Measurements from ENCODE around the gene NEURL1B. TPM values are rescaled to one million over a fixed set of nuclear protein-coding genes. Genes with fewer than 3 reads are reported as not detected.
"Not testable (repeated sequence)": the region's sequence is repeated elsewhere in the genome, so short reads cannot be mapped to it uniquely, and the experiment has no call there.

The NEURL1B gene
- total RNA-seq, 2 donors from 2014 or later: 61.6 to 99.9 TPM

DNA sequence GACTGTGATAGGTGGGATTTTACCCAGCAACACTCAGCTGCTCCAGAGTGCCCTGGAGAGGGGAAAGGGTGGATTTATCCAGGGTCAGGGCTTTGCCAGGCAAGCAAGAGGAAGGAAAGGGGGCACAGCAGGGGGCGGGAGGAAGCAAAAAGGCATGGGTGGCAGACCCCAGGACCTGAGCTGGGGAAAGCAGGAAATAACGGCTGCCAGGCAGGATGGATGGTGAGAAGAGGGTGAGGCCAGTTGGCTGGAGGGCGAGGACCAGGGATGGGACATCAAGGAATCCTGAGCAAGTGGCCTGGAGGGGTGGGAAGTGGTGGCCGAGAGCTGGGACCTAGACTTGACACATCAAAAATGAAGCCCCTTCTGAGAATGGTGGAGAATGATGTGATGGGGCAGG is 65.7 kb downstream of the NEURL1B start:
- Histone ChIP-seq H3K4me3 (no peak overlapping the region), H3K9ac (ENCODE audit: low read depth in 2 of 2, low read length in 2 of 2) (no peak overlapping the region)
- intact Hi-C loops (cut with DNase I): no loop called here

DNA sequence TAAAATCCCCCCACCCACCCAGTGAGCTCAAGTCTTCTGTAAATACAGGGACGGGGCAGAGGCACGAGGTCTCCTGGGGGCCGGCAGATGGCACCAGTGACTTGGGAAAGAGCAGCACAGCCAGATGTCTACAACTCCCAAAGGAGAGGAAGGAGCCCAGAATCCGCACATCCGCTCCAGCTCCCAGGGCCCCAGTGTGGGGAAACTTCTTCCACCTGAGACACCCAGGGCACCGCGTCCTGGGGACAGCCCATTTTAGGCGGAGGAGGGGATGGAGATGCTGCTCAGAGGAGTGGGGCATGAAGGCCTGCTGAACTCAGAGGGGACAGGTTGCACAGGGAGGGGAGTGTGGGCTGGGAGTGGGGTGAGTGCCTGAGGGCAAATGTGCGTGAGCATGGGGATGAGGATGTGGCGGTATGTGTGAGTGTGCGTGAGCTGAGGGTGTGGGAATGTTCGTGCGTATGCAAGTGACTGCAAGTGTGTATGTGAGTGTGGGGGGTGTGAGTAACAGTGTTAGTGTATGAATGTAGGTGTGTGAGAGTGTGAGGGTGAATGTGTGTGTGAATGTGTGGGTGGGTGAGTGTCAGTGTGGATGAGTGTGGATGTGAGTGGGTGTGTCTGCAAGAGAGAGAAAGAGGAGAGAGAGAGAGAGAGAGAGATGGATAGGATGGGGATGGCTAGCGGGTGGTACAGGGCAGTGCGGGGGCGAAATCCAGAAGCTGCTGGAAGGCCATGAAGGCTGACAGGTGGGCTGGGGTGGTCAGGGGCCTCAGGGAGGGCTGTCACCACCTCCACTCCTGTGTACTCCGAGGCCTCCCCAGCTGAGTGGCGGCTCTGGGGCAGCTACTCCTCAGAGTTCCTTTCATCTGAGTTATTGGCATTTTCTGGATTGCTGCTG is 66.5 kb downstream of the NEURL1B start:
- intact Hi-C loops (cut with DNase I): no loop called here
- H3K4me1 ChIP-seq: no peaks in the 10 kb centered on the region
- no peak for DNase-seq
- no peaks in the 10 kb centered on the region for H3K36me3 ChIP-seq
- H3K9ac ChIP-seq (ENCODE audit: low read depth in 2 of 2, low read length in 2 of 2): no peak overlapping the region
- TF ChIP-seq, protein P1, sequence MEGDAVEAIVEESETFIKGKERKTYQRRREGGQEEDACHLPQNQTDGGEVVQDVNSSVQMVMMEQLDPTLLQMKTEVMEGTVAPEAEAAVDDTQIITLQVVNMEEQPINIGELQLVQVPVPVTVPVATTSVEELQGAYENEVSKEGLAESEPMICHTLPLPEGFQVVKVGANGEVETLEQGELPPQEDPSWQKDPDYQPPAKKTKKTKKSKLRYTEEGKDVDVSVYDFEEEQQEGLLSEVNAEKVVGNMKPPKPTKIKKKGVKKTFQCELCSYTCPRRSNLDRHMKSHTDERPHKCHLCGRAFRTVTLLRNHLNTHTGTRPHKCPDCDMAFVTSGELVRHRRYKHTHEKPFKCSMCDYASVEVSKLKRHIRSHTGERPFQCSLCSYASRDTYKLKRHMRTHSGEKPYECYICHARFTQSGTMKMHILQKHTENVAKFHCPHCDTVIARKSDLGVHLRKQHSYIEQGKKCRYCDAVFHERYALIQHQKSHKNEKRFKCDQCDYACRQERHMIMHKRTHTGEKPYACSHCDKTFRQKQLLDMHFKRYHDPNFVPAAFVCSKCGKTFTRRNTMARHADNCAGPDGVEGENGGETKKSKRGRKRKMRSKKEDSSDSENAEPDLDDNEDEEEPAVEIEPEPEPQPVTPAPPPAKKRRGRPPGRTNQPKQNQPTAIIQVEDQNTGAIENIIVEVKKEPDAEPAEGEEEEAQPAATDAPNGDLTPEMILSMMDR (IDR thresholded peaks at IDR 0.05): no peak
- H3K27me3 ChIP-seq: no peaks in the 10 kb centered on the region
- H3K9me3 ChIP-seq: no peaks in the 10 kb centered on the region
- H3K27ac ChIP-seq: no peak overlapping the region
- H3K4me3 ChIP-seq: no peak overlapping the region

More for the DNA sequence above, 65.7 kb downstream of the NEURL1B start:
- TF ChIP-seq, protein P1 (IDR thresholded peaks at IDR 0.05): no peak
- Histone ChIP-seq H3K27me3 (no peaks in the 10 kb centered on the region), H3K27ac (no peak overlapping the region), H3K4me1 (no peaks in the 10 kb centered on the region), H3K36me3 (no peaks in the 10 kb centered on the region), H3K9me3 (no peaks in the 10 kb centered on the region)
- no peak for DNase-seq

DNA sequence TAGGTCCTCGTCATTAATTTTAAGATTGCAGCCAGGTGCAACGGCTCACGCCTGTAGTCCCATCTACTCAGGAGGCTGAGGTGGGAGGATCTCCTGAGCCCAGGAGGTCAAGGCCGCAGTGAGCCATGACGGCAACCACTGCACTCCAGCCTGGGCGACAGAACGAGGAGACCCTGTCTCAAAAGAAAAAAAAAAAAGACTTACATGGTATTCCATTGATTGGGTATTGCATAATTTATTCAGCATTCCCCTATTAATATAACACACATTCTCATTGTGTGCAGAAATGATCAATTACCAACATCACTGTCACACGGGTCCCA is 67.1 kb downstream of the NEURL1B start:
- H3K4me1 ChIP-seq: no peaks in the 10 kb centered on the region
- H3K9me3 ChIP-seq: no peaks in the 10 kb centered on the region
- H3K4me3 ChIP-seq: no peak overlapping the region
- H3K27ac ChIP-seq: no peak overlapping the region
- intact Hi-C loops (cut with DNase I): no loop called here
- no peaks in the 10 kb centered on the region for H3K36me3 ChIP-seq
- no peak overlapping the region for H3K9ac ChIP-seq (ENCODE audit: low read depth in 2 of 2, low read length in 2 of 2)
- TF ChIP-seq, protein P1 (IDR thresholded peaks at IDR 0.05): no peak
- DNase-seq: no peak
- H3K27me3 ChIP-seq: no peaks in the 10 kb centered on the region

DNA sequence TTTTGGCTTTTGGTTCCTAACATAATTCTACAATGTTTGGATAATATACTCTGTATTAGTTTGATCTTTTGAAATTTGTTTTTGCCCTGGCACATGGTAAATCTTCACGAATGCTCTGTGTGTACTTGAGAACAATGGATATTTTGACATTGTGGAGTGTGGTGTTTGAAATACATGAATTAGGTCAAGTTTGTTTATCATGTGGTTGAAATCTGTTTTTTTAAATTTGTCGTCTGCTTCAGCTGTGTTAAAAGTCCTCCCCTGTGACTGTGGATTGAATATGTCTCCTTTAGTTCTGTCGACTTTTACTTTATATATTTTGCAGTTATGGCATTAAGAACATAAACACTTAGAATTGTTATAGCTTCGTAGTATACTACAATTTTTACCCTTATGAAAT is 69.6 kb downstream of the NEURL1B start:
- H3K9ac ChIP-seq (ENCODE audit: low read depth in 2 of 2, low read length in 2 of 2): no peak overlapping the region
- intact Hi-C loops (cut with DNase I): no loop called here

DNA sequence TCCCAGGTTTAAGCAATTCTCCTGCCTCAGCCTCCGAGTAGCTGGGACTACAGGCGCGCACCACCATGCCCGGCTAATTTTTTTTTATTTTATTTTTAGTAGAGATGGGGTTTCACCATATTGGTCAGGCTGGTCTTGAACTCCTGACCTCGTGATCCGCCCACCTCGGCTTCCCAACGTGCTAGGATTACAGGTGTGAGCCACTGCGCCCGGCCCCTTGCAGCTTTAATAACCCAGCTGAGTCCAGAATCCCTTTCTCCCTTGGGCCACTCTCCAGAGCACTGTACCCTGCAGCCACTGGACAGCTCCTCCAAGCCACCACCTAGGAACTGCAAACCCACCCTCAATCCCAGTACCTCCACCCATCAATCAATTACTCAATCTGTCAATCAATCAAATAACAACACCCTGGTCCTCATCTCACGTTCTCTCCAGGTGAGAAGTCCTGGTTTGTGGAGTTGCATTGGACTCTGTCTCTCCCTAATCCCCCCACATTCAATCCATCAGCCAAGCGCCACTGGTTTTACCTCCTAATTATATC is 70.3 kb downstream of the NEURL1B start:
- H3K4me1 ChIP-seq; H3K9me3 ChIP-seq; H3K9ac ChIP-seq (ENCODE audit: low read depth in 2 of 2, low read length in 2 of 2); DNase-seq; H3K36me3 ChIP-seq; H3K4me3 ChIP-seq; H3K27me3 ChIP-seq; intact Hi-C loops (cut with DNase I); H3K27ac ChIP-seq: not testable (repeated sequence)

More for the DNA sequence above, 69.6 kb downstream of the NEURL1B start:
- no peak for DNase-seq
- no peaks in the 10 kb centered on the region for H3K9me3 ChIP-seq
- H3K4me1 ChIP-seq: no peaks in the 10 kb centered on the region
- H3K27me3 ChIP-seq: no peaks in the 10 kb centered on the region
- no peaks in the 10 kb centered on the region for H3K36me3 ChIP-seq
- H3K27ac ChIP-seq: no peak overlapping the region
- TF ChIP-seq, protein P1 (IDR thresholded peaks at IDR 0.05): no peak
- no peak overlapping the region for H3K4me3 ChIP-seq

DNA sequence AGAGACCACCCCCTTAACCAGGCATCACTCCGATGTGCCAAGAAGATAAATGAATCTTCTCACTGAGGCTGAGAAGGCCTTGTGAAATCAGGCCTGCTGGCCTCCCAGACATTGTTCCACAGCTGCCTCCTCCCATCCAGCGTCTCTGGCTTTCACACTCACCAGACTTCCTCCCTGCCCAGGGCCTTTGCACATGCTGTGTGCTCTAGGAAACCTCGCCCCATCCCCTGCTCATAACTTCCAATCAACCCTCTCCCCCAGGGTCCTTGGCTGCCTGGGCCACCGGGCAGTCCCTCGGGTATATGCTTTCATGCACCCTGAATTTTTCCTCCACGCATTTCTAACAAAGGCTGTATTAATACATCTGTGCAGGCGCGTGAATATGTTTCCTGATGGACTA is 71.5 kb downstream of the NEURL1B start:
- TF ChIP-seq, protein P1 (IDR thresholded peaks at IDR 0.05): no peak
- no peak for DNase-seq
- Histone ChIP-seq H3K27me3 (no peaks in the 10 kb centered on the region), H3K27ac (no peak overlapping the region), H3K4me1 (no peaks in the 10 kb centered on the region), H3K9ac (ENCODE audit: low read depth in 2 of 2, low read length in 2 of 2) (no peak overlapping the region), H3K9me3 (no peaks in the 10 kb centered on the region), H3K36me3 (no peaks in the 10 kb centered on the region), H3K4me3 (no peak overlapping the region)
- intact Hi-C loops (cut with DNase I): no loop called here

All from colonic mucosa (tissue), 4 donors.